Lung microvascular endothelial cell (primary cell): Measurements from ENCODE around the gene CCR1. TPM values are rescaled to one million over a fixed set of nuclear protein-coding genes. Genes with fewer than 3 reads are reported as not detected.
"Not testable (repeated sequence)": the region's sequence is repeated elsewhere in the genome, so short reads cannot be mapped to it uniquely, and the experiment has no call there.

Experiments used
- DNase-seq, 2 donors: peaks; one replicate each; pipeline versions ENCODE4 v3.0.0 to v3.0.0-alpha.2; 2010; ENCODE audit warnings: low read depth in 2 of 2
- total RNA-seq: library from RNA; depleted of rRNA; stranded (reverse); fragments of >200 nt; gene quantifications from 2 replicates; pipeline ENCODE4 v1.2.1, GENCODE V29; 2014

The CCR1 gene
- total RNA-seq, 1 donor from 2014 or later: not detected

GRCh38 chr3:46183330-46183729 lies 24.8 kb downstream of the CCR1 start:
- DNase-seq: no peak

GRCh38 chr3:46168583-46169345 lies 39.3 kb downstream of the CCR1 start:
- no peak for DNase-seq

GRCh38 chr3:46163556-46164041 lies 44.5 kb downstream of the CCR1 start:
- no peak for DNase-seq

- no peak for DNase-seq
Observed at GRCh38 chr3:46162975-46163555, 45.0 kb downstream of the CCR1 start.

GRCh38 chr3:46157685-46158084 lies 50.4 kb downstream of the CCR1 start:
- DNase-seq: not testable (repeated sequence)

- DNase-seq: no peak
Observed at GRCh38 chr3:46154311-46154710, 53.8 kb downstream of the CCR1 start.

Other genes with a start within 250 kb of the CCR1 start
- 9.6 and 11.5 TPM in 2 replicates for gene FYCO1, start 212.5 kb downstream of the CCR1 start, total RNA-seq
- gene XCR1, start 180.8 kb downstream of the CCR1 start, total RNA-seq: not detected in 2 replicates
- gene CCR3, start 34.1 kb upstream of the CCR1 start, total RNA-seq: not detected in 2 replicates
- gene CCR2, start 145.8 kb upstream of the CCR1 start, total RNA-seq: not detected in 2 replicates
- gene CCR5, start 162.6 kb upstream of the CCR1 start, total RNA-seq: not detected in 2 replicates
- gene CCRL2, start 198.9 kb upstream of the CCR1 start, total RNA-seq: 0.40 and 2.6 TPM in 2 replicates